HEK293 (cell line): ENCODE results near the gene HSPB8.

Experiments
- CTCF ChIA-PET: fragments of 350-600 bp; formaldehyde crosslinking; extraction: SDS; loops from one replicate; lab custom pipeline; 2021; ENCODE audit warnings: antibody characterized with exemption; lab: Yijun Ruan, JAX
- POLR2A ChIA-PET: fragments of 300-600 bp; formaldehyde crosslinking; extraction: SDS; loops from one replicate; lab custom pipeline; 2020; ENCODE audit warnings: antibody characterized with exemption, inconsistent platforms; lab: Yijun Ruan, JAX
- H3K27ac ChIP-seq: fragments of 200-500 bp; sonication (Bioruptor generic); 2 replicates; pipeline ENCODE4 v1.5.1; 2014; ENCODE audit warnings: low read depth, low read length, control low read depth, inconsistent platforms; ENCODE audit errors: extremely low read depth
- H3K36me3 ChIP-seq, 2 experiments: fragments of 200-500 bp in 1 of 2; sonication (Bioruptor generic) in 1 of 2; 1 replicate in 1 of 2; 2 replicates in 1 of 2; pipeline ENCODE4 v1.5.1; 2014 to 2017; ENCODE audit warnings: inconsistent platforms in 2 of 2, low read length in 2 of 2; ENCODE audit not compliant: control insufficient read depth in 2 of 2, insufficient read depth in 1 of 2
- H3K4me1 ChIP-seq: fragments of 200-500 bp; sonication (Bioruptor generic); 2 replicates; pipeline ENCODE4 v1.5.1; 2014; ENCODE audit warnings: mild to moderate bottlenecking, low read length, inconsistent platforms; ENCODE audit not compliant: control insufficient read depth, insufficient read depth
- H3K4me3 ChIP-seq: 2 replicates; pipeline ENCODE4 v1.5.1; 2011; ENCODE audit warnings: low read depth, mild to moderate bottlenecking, control low read depth, low read length, moderate library complexity
- H3K9me3 ChIP-seq: fragments of 200-500 bp; sonication (Bioruptor generic); 2 replicates; pipeline ENCODE4 v1.5.1; 2014; ENCODE audit warnings: low read depth, low read length, inconsistent platforms; ENCODE audit not compliant: control insufficient read depth, insufficient read depth
- GLI2 ChIP-seq: fragments of 450-650 bp; formaldehyde crosslinking; IDR thresholded peaks from 2 replicates; pipeline ENCODE4; 2017; ENCODE audit warnings: missing biosample characterization, missing genetic modification characterization, low read depth, borderline replicate concordance
- INSM2 ChIP-seq: fragments of 450-650 bp; formaldehyde crosslinking; IDR thresholded peaks from 2 replicates; pipeline ENCODE4 v1.5.1; 2016; ENCODE audit warnings: missing biosample characterization, missing genetic modification characterization
- SCRT1 ChIP-seq: fragments of 450-650 bp; formaldehyde crosslinking; IDR thresholded peaks from 2 replicates; pipeline ENCODE4 v1.5.1; 2016; ENCODE audit warnings: missing biosample characterization, missing genetic modification characterization, borderline replicate concordance
- ZBTB17 ChIP-seq: fragments of 450-650 bp; formaldehyde crosslinking; IDR thresholded peaks from 2 replicates; pipeline ENCODE4 v1.5.1; 2016; ENCODE audit warnings: missing biosample characterization, missing genetic modification characterization
- ZBTB26 ChIP-seq: fragments of 450-650 bp; formaldehyde crosslinking; optimal IDR thresholded peaks from 2 replicates; pipeline ENCODE3; 2016; ENCODE audit warnings: missing biosample characterization, mild to moderate bottlenecking, missing genetic modification characterization
- ZEB2 ChIP-seq: fragments of 450-650 bp; formaldehyde crosslinking; IDR thresholded peaks from 2 replicates; pipeline ENCODE4 v1.5.1; 2016; ENCODE audit warnings: missing biosample characterization, missing genetic modification characterization
- ZIC2 ChIP-seq: fragments of 450-650 bp; formaldehyde crosslinking; IDR thresholded peaks from 2 replicates; pipeline ENCODE4 v1.5.1; 2016; ENCODE audit warnings: missing biosample characterization, missing genetic modification characterization
- ZNF239 ChIP-seq: fragments of 450-650 bp; formaldehyde crosslinking; IDR thresholded peaks from 2 replicates; pipeline ENCODE4 v1.5.1; 2016; ENCODE audit warnings: missing biosample characterization, missing genetic modification characterization
- ZNF274 ChIP-seq, 2 experiments: fragments of 200-500 bp in 1 of 2; fragments of 450-650 bp in 1 of 2; sonication (Bioruptor generic) in 1 of 2; formaldehyde crosslinking in 1 of 2; IDR thresholded peaks; 2 replicates each; pipeline versions ENCODE4 v1.5.1 to v1.6.1; 2014 to 2016; ENCODE audit warnings: borderline replicate concordance in 1 of 2, inconsistent platforms in 1 of 2, low read length in 1 of 2, missing biosample characterization in 1 of 2, missing genetic modification characterization in 1 of 2
- ZNF341 ChIP-seq: fragments of 450-650 bp; formaldehyde crosslinking; IDR thresholded peaks from 2 replicates; pipeline ENCODE4; 2016; ENCODE audit warnings: low read depth, missing biosample characterization, missing genetic modification characterization
- ZNF354C ChIP-seq: fragments of 450-650 bp; formaldehyde crosslinking; IDR thresholded peaks from 2 replicates; pipeline ENCODE4 v1.5.1; 2016; ENCODE audit warnings: missing biosample characterization, missing genetic modification characterization, low read depth, borderline replicate concordance
- ZNF423 ChIP-seq: fragments of 450-650 bp; formaldehyde crosslinking; IDR thresholded peaks from 2 replicates; pipeline ENCODE4 v1.5.1; 2016; ENCODE audit warnings: missing biosample characterization, missing genetic modification characterization
- ZNF426 ChIP-seq: fragments of 450-650 bp; formaldehyde crosslinking; IDR thresholded peaks from 2 replicates; pipeline ENCODE4 v1.5.1; 2017; ENCODE audit warnings: missing biosample characterization, missing genetic modification characterization, mild to moderate bottlenecking, inconsistent platforms, moderate library complexity
- ZNF488 ChIP-seq: fragments of 450-650 bp; formaldehyde crosslinking; IDR thresholded peaks from 2 replicates; pipeline ENCODE4 v1.5.1; 2016; ENCODE audit warnings: missing biosample characterization, missing genetic modification characterization
- ZNF510 ChIP-seq: fragments of 450-650 bp; formaldehyde crosslinking; IDR thresholded peaks from 2 replicates; pipeline ENCODE4 v1.5.1; 2018; ENCODE audit warnings: mild to moderate bottlenecking, missing genetic modification characterization, missing biosample characterization; ENCODE audit not compliant: insufficient replicate concordance
- ZNF513 ChIP-seq: fragments of 450-650 bp; IDR thresholded peaks from 2 replicates; pipeline ENCODE4 v1.5.1; 2018; ENCODE audit warnings: missing biosample characterization, missing genetic modification characterization
- ZNF596 ChIP-seq: fragments of 450-650 bp; IDR thresholded peaks from 2 replicates; pipeline ENCODE4 v1.5.0; 2018; ENCODE audit warnings: missing biosample characterization, mild to moderate bottlenecking, missing genetic modification characterization, moderate library complexity
- ZNF629 ChIP-seq: fragments of 450-650 bp; formaldehyde crosslinking; IDR thresholded peaks from 2 replicates; pipeline ENCODE4 v1.5.1; 2017; ENCODE audit warnings: missing biosample characterization, missing genetic modification characterization
- ZNF654 ChIP-seq: fragments of 450-650 bp; formaldehyde crosslinking; IDR thresholded peaks from 2 replicates; pipeline ENCODE4 v1.5.1; 2016; ENCODE audit warnings: low read depth, missing biosample characterization, missing genetic modification characterization
- ZNF660 ChIP-seq: fragments of 450-650 bp; IDR thresholded peaks from 2 replicates; pipeline ENCODE4 v1.5.1; 2018; ENCODE audit warnings: missing biosample characterization, mild to moderate bottlenecking, missing genetic modification characterization
- ZNF677 ChIP-seq: fragments of 450-650 bp; IDR thresholded peaks from 2 replicates; pipeline ENCODE4 v1.5.0; 2018; ENCODE audit warnings: missing biosample characterization, mild to moderate bottlenecking, missing genetic modification characterization, moderate library complexity
- ZNF707 ChIP-seq: fragments of 450-650 bp; formaldehyde crosslinking; IDR thresholded peaks from 2 replicates; pipeline ENCODE4 v1.5.1; 2016; ENCODE audit warnings: missing biosample characterization, missing genetic modification characterization
- ZSCAN30 ChIP-seq: fragments of 450-650 bp; IDR thresholded peaks from 2 replicates; pipeline ENCODE4 v1.5.1; 2018; ENCODE audit warnings: missing biosample characterization, mild to moderate bottlenecking, missing genetic modification characterization, moderate library complexity
- ZSCAN5A ChIP-seq: fragments of 450-650 bp; formaldehyde crosslinking; IDR thresholded peaks from 2 replicates; pipeline ENCODE4 v1.5.1; 2016; ENCODE audit warnings: missing biosample characterization, missing genetic modification characterization

Gene HSPB8

GRCh38 chr12:119230807-119231206 is 52.1 kb downstream of the HSPB8 start:
- TF ChIP-seq SCRT1 (tag by site-specific recombination): no peak
- no peak for TF ChIP-seq ZSCAN30 (tag by site-specific recombination)
- no peak for TF ChIP-seq ZEB2 (tag by site-specific recombination)
- no peak for TF ChIP-seq ZNF239 (tag by site-specific recombination)
- no peak for TF ChIP-seq ZNF660 (tag by site-specific recombination)
- TF ChIP-seq ZNF488 (tag by site-specific recombination): no peak
- no peak for TF ChIP-seq ZBTB17 (tag by site-specific recombination)
- no peak for TF ChIP-seq GLI2 (tag by site-specific recombination)
- TF ChIP-seq ZSCAN5A: no peak
- no peak for TF ChIP-seq ZNF629 (tag by site-specific recombination)
- no peak for TF ChIP-seq ZBTB26 (tag by site-specific recombination)
- TF ChIP-seq, all 188 proteins: peak for 0
- Histone ChIP-seq H3K27ac (no peak overlapping the region), H3K4me3 (no peak overlapping the region), H3K4me1 (no peaks in the 10 kb centered on the region), H3K9me3 (no peaks in the 10 kb centered on the region), H3K36me3 (no peaks in the 10 kb centered on the region)
- ChIA-PET POLR2A (no interaction called here), CTCF (no interaction called here)

GRCh38 chr12:119231774-119232173 is 53.0 kb downstream of the HSPB8 start:
- TF ChIP-seq ZNF654 (tag by site-specific recombination) (no peak), ZNF596 (tag by site-specific recombination) (no peak), ZNF341 (no peak), ZNF707 (tag by site-specific recombination) (no peak), ZNF426 (tag by site-specific recombination) (no peak), ZNF513 (no peak), ZNF510 (no peak), ZNF423 (no peak), ZNF354C (no peak), ZNF274 (IDR thresholded peaks at IDR 0.05; ENCODE audit: low read length) (no peak), ZNF274 (tag by site-specific recombination; IDR thresholded peaks at IDR 0.05; ENCODE audit: borderline replicate concordance) (no peak), ZIC2 (tag by site-specific recombination) (no peak), ZNF677 (tag by site-specific recombination) (no peak), INSM2 (no peak), ZNF660 (tag by site-specific recombination) (no peak)
- CTCF ChIA-PET: no interaction called here
- H3K27ac ChIP-seq: no peak overlapping the region
- no peak overlapping the region for H3K4me3 ChIP-seq
- no peaks in the 10 kb centered on the region for H3K4me1 ChIP-seq
- no peaks in the 10 kb centered on the region for H3K36me3 ChIP-seq
- H3K9me3 ChIP-seq: no peaks in the 10 kb centered on the region
- POLR2A ChIA-PET: no interaction called here
